ENCODE results near the gene RPL32. TPM values are rescaled to one million over a fixed set of nuclear protein-coding genes. Genes with fewer than 3 reads are reported as not detected.
"Not testable (repeated sequence)": the region's sequence is repeated elsewhere in the genome, so short reads cannot be mapped to it uniquely, and the experiment has no call there.

The RPL32 gene
- polyA plus RNA-seq, 2 donors = 2,267 to 2,386 TPM

GRCh38 chr3:12787346-12787745 lies 54.0 kb downstream of the RPL32 start:
- not testable (repeated sequence) for H3K27ac ChIP-seq (ENCODE audit: low read depth in 2 of 2, low read length in 1 of 2); H3K4me1 ChIP-seq (ENCODE audit: control insufficient read depth in 2 of 2, insufficient read depth in 2 of 2, low read length in 1 of 2); H3K4me3 ChIP-seq (ENCODE audit: low read depth in 1 of 2, low read length in 2 of 2); H3K27me3 ChIP-seq (ENCODE audit: control insufficient read depth in 1 of 2, insufficient read depth in 2 of 2, low read length in 2 of 2); H3K9me3 ChIP-seq (ENCODE audit: control insufficient read depth in 2 of 2, insufficient read depth in 1 of 2, low read depth in 1 of 2, low read length in 1 of 2); H3K36me3 ChIP-seq (ENCODE audit: control insufficient read depth in 2 of 2, insufficient read depth in 2 of 2, low read length in 1 of 2)
- 48 to 73% methylated on average over 9 of the region's 9 CpGs for WGBS, 2 donors

GRCh38 chr3:12785096-12785495 lies 56.3 kb downstream of the RPL32 start:
- Histone ChIP-seq H3K36me3 (ENCODE audit: control insufficient read depth in 2 of 2, insufficient read depth in 2 of 2, low read length in 1 of 2) (no peaks in the 10 kb centered on the region), H3K27ac (ENCODE audit: low read depth in 2 of 2, low read length in 1 of 2) (no peak overlapping the region), H3K4me3 (ENCODE audit: low read depth in 1 of 2, low read length in 2 of 2) (no peak overlapping the region), H3K4me1 (ENCODE audit: control insufficient read depth in 2 of 2, insufficient read depth in 2 of 2, low read length in 1 of 2) (no peaks in the 10 kb centered on the region), H3K27me3 (ENCODE audit: control insufficient read depth in 1 of 2, insufficient read depth in 2 of 2, low read length in 2 of 2) (peaks cover 0 to 2% of the 10 kb centered on the region in 2 donors), H3K9me3 (ENCODE audit: control insufficient read depth in 2 of 2, insufficient read depth in 1 of 2, low read depth in 1 of 2, low read length in 1 of 2) (no peaks in the 10 kb centered on the region)
- 54 to 61% methylated on average over 4 of the region's 4 CpGs for WGBS, 2 donors

Other genes with a start within 250 kb of the RPL32 start
- gene RAF1, start 177.4 kb downstream of the RPL32 start, polyA plus RNA-seq = 10 to 100 TPM; 52.3 to 65.3 TPM
- gene TMEM40, start 82.3 kb downstream of the RPL32 start, polyA plus RNA-seq = 100 to 1,000 TPM; 277 to 722 TPM
- 1 to 10 TPM in 1 of 2 donors, under 1 TPM in 1; 0.84 to 1.2 TPM for gene CAND2, start 44.9 kb downstream of the RPL32 start, polyA plus RNA-seq
- gene IQSEC1, start 231.9 kb upstream of the RPL32 start, polyA plus RNA-seq = 1 to 10 TPM; 4.1 to 5.2 TPM

Measured in esophagus (tissue), 2 donors.